GM12878 (cell line): ENCODE data around the gene NGRN. TPM values are rescaled to one million over a fixed set of nuclear protein-coding genes. Genes with fewer than 3 reads are reported as not detected.

Experiments used
- ATAC-seq: fragments of 200-7000 bp; cut with Tn5 transposase; 3 replicates; pipeline ENCODE4 v1.9.1; 2020; ENCODE audit warnings: mild to moderate bottlenecking, moderate library complexity
- BruUV-seq: library from RNA; stranded (reverse); fragments of 400-500 nt; replicated peaks from 2 replicates; lab custom pipeline; 2021; lab: Mats Ljungman, UMichigan
- CTCF ChIA-PET: fragments of 300-600 bp; sonication (Branson Sonifier 250); formaldehyde crosslinking; extraction: SDS; loops from one replicate; lab custom pipeline; 2021; ENCODE audit warnings: inconsistent platforms; lab: Yijun Ruan, JAX
- POLR2A ChIA-PET: fragments of 350-600 bp; formaldehyde crosslinking; extraction: SDS; loops from one replicate; lab custom pipeline; 2021; ENCODE audit warnings: inconsistent platforms; lab: Charles Lee
- RAD21 ChIA-PET: fragments of 300-600 bp; sonication (Branson Sonifier 250); formaldehyde crosslinking; loops from one replicate; lab custom pipeline; 2023; ENCODE audit warnings: antibody characterized with exemption; ENCODE audit not compliant: unreplicated experiment; lab: Charles Lee
- SMC1A ChIA-PET: fragments of 300-600 bp; sonication (Branson Sonifier 250); formaldehyde crosslinking; loops from one replicate; lab custom pipeline; 2023; ENCODE audit not compliant: unreplicated experiment, uncharacterized antibody; lab: Charles Lee
- DNase-seq: peaks from one replicate; pipeline ENCODE4 v3.0.0-alpha.2; 2011; ENCODE audit warnings: low read depth, low spot score
- FAIRE-seq: peaks from 3 replicates; lab custom pipeline; 2011; peaks lifted over from hg19 to GRCh38; lab: Jason Lieb, UNC
- H2AFZ ChIP-seq: 2 replicates; pipeline ENCODE4 v1.6.0; 2011; ENCODE audit warnings: low read depth, low read length, control low read depth; ENCODE audit not compliant: control insufficient read depth
- H3K27ac ChIP-seq: 2 replicates; pipeline ENCODE4 v1.5.1; 2011; ENCODE audit warnings: control low read depth; ENCODE audit not compliant: control insufficient read depth, insufficient read depth
- H3K27me3 ChIP-seq, 2 experiments: replicated peaks in 1 of 2; 2 replicates each; pipeline versions ENCODE4 v1.6.0 to v1.6.1; 2011; ENCODE audit warnings: low read length in 1 of 2; ENCODE audit not compliant: control insufficient read depth in 2 of 2, insufficient read depth in 2 of 2
- H3K36me3 ChIP-seq, 2 experiments: 2 replicates each; pipeline ENCODE4 v1.5.1; 2011; ENCODE audit warnings: low read length in 1 of 2; ENCODE audit not compliant: control insufficient read depth in 2 of 2, insufficient read depth in 2 of 2
- H3K4me1 ChIP-seq: 2 replicates; pipeline ENCODE4 v1.6.1; 2011; ENCODE audit warnings: mild to moderate bottlenecking, low read length, moderate library complexity, mixed read lengths; ENCODE audit not compliant: control insufficient read depth, insufficient read depth
- H3K4me2 ChIP-seq: 2 replicates; pipeline ENCODE4 v1.6.0; 2011; ENCODE audit warnings: control low read depth; ENCODE audit not compliant: control insufficient read depth, insufficient read depth
- H3K4me3 ChIP-seq: fragments of 200-600 bp; sonication (generic); 2 replicates; pipeline ENCODE4 v1.5.1; 2016
- H3K79me2 ChIP-seq: 2 replicates; pipeline ENCODE4 v1.6.0; 2011; ENCODE audit warnings: low read length; ENCODE audit not compliant: control insufficient read depth, insufficient read depth
- H3K9ac ChIP-seq: 2 replicates; pipeline ENCODE4 v1.8.0; 2011; ENCODE audit warnings: low read length, control low read depth, mixed read lengths; ENCODE audit not compliant: control insufficient read depth, insufficient read depth
- H3K9me3 ChIP-seq: replicated peaks from 3 replicates; pipeline ENCODE4 v1.5.1; 2011; ENCODE audit warnings: mild to moderate bottlenecking, low read length; ENCODE audit not compliant: control insufficient read depth, insufficient read depth
- H4K20me1 ChIP-seq: 2 replicates; pipeline ENCODE4 v1.6.0; 2011; ENCODE audit not compliant: control insufficient read depth, insufficient read depth
- ATF3 ChIP-seq: IDR thresholded peaks from 2 replicates; pipeline ENCODE4 v1.6.1; 2011; ENCODE audit warnings: low read depth, mild to moderate bottlenecking, low read length, moderate library complexity, borderline replicate concordance; ENCODE audit errors: extremely low read depth
- ELK1 ChIP-seq: IDR thresholded peaks from 2 replicates; pipeline ENCODE4 v1.6.1; 2012; ENCODE audit warnings: low read depth, low read length, improper control_type of control experiment
- HDAC2 ChIP-seq: fragments of 200-600 bp; sonication (generic); IDR thresholded peaks from 2 replicates; pipeline ENCODE4 v1.6.1; 2017
- JUNB ChIP-seq: IDR thresholded peaks from 2 replicates; pipeline ENCODE4 v1.6.1; 2016; ENCODE audit warnings: antibody characterized with exemption, mild to moderate bottlenecking
- JUND ChIP-seq: IDR thresholded peaks from 2 replicates; pipeline ENCODE4 v1.6.1; 2012; ENCODE audit warnings: low read depth, mild to moderate bottlenecking, low read length, improper control_type of control experiment, moderate library complexity
- NR2C1 ChIP-seq: fragments of 450-650 bp; IDR thresholded peaks from 2 replicates; pipeline ENCODE4 v1.6.1; 2017; ENCODE audit warnings: antibody characterized with exemption, mild to moderate bottlenecking, moderate library complexity
- STAT1 ChIP-seq: fragments of 450-650 bp; conservative IDR thresholded peaks from 2 replicates; pipeline ENCODE4 v1.6.1; 2014; ENCODE audit warnings: antibody characterized with exemption, mild to moderate bottlenecking
- SUPT20H ChIP-seq: IDR thresholded peaks from 2 replicates; pipeline ENCODE4 v1.6.1; 2011; ENCODE audit warnings: low read depth, mild to moderate bottlenecking, low read length, moderate library complexity, borderline replicate concordance; ENCODE audit not compliant: control insufficient read depth
- WGBS: methylation state at CpG from one replicate; pipeline ENCODE4 v1.1.6; 2016; ENCODE audit warnings: low lambda C conversion rate; ENCODE audit not compliant: insufficient replicate concordance, insufficient coverage; ENCODE audit errors: missing lambda C conversion rate; 5-methylcytosine and 5-hydroxymethylcytosine counted together
- in situ Hi-C: fragments of 300-500 bp; cut with MboI; formaldehyde crosslinking; loops from 9 replicates; pipeline ENCODE4 v1.14.3; 2018; ENCODE audit warnings: mixed read lengths
- intact Hi-C: fragments of 100-400 bp; cut with micrococcal nuclease; formaldehyde crosslinking; loops from one replicate; pipeline ENCODE4 v1.14.2; 2022; ENCODE audit not compliant: unreplicated experiment
- polyA plus RNA-seq, 11 experiments: library from polyadenylated mRNA; depleted of rRNA in 4 of 11; unstranded in 6 of 11; stranded (reverse) in 5 of 11; fragments of >200 nt; fragmentation: Nextera tagmentation in 4 of 11; fragmentation: Illumina TruSeq in 1 of 11; extraction: Ambion mirVana in 4 of 11; extraction: Trizol in 1 of 11; gene quantifications; 1 replicate in 1 of 11; 2 replicates in 10 of 11; pipeline versions ENCODE4 v1.2.1 to v1.2.3, GENCODE V29; 2011 to 2016; ENCODE audit warnings: inconsistent platforms in 2 of 11, missing spikeins in 2 of 11, low read depth in 1 of 11
- total RNA-seq, 4 experiments: library from RNA; depleted of rRNA in 3 of 4; stranded (reverse); fragments of >200 nt in 3 of 4; fragmentation: Illumina TruSeq in 1 of 4; extraction: Trizol in 1 of 4; gene quantifications; 2 replicates each; pipeline versions ENCODE4 v1.2.1 to v1.2.3, GENCODE V29; 2013 to 2021

Gene NGRN
- total and polyA plus RNA-seq, 10 of the 15 experiments (the other 5 are each of a cell fraction or from before 2014, with no cell fraction given): 5.8 to 31.3 (median 23.2) TPM

GRCh38 chr15:90234096-90234988 is 31.1 kb upstream of the NGRN start, which contains the start of gene GDPGP1 (continued):
- TF ChIP-seq SUPT20H (no peak), NR2C1 (peak; percentile 80), HDAC2 (no peak), ATF3 (no peak), STAT1 (no peak), JUND (no peak), ELK1 (no peak)

- H3K27me3 ChIP-seq: no peaks in the 10 kb centered on the region
- H4K20me1 ChIP-seq: no peaks in the 10 kb centered on the region
- H3K27ac ChIP-seq: no peak overlapping the region
- POLR2A ChIA-PET: interaction anchor here (1.0 kb wide), 1 partner anchor 12 kb away, joined by 3 read pairs; no protein-coding TSS in a partner anchor
- DNase-seq (no peak), ATAC-seq (no peak), FAIRE-seq (no peak)
- H3K4me1 ChIP-seq: peaks cover 4% of the 10 kb centered on the region; the same call in 1 of the 2 replicates
- BruUV-seq: no TSS peak
- intact Hi-C loops: no loop called here
- no peak for TF ChIP-seq JUNB
- in situ Hi-C loops: no loop called here
- H3K36me3 ChIP-seq: peaks cover 0 to 2% of the 10 kb centered on the region in 2 experiments; a peak in 3 of 4 replicates
- no peak overlapping the region for H2AFZ ChIP-seq
- no peaks in the 10 kb centered on the region for H3K9me3 ChIP-seq
- H3K4me2 ChIP-seq: no peak overlapping the region
- SMC1A ChIA-PET: interaction anchor here (1.0 kb wide), 1 partner anchor 9 kb away, joined by 3 read pairs; the partner anchor contains the start of gene TTLL13
- WGBS: 83% methylated on average over 3 of the region's 3 CpGs
- no peak overlapping the region for H3K4me3 ChIP-seq
- CTCF ChIA-PET: interaction anchor here (0.7 kb wide), 1 partner anchor 9 kb away, joined by 3 read pairs; no protein-coding TSS in a partner anchor
- RAD21 ChIA-PET: no interaction called here
- no peak overlapping the region for H3K9ac ChIP-seq
- H3K79me2 ChIP-seq: no peaks in the 10 kb centered on the region; the same call in 1 of the 2 replicates
These were observed 26.1 kb upstream of the NGRN start for GRCh38 chr15:90239371-90239770.
